ENCODE results near the gene NFIB.

GRCh38 chr9:14057368-14058324 is 256.3 kb downstream of the NFIB start:
- no peak for TF ChIP-seq CTCF (IDR thresholded peaks at IDR 0.05)
- TF ChIP-seq POLR2A (IDR thresholded peaks at IDR 0.05), result no peak

Measured in uterus (tissue), 2 donors.